Measurements from ENCODE around the gene ENAH.

DNA sequence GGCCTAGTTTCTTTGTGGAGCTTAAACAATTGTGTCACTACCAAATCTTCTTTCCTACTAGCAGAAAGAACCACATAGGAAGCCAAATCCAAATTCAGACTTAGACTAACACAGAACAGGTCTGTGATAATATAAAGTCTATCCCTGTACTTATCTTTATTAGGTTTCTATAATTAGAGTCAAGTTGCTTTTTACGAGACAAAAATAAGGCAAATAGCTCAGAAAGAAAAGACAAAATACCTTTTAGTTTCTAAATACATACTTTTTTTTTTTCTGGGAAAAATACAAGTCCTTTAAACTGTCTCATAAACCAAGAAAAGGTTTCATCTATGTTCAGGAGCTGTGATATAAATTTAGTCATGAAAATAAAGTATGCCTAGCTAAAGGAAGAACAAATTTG, 146.2 kb downstream of the ENAH start:
- TF ChIP-seq, protein P1, sequence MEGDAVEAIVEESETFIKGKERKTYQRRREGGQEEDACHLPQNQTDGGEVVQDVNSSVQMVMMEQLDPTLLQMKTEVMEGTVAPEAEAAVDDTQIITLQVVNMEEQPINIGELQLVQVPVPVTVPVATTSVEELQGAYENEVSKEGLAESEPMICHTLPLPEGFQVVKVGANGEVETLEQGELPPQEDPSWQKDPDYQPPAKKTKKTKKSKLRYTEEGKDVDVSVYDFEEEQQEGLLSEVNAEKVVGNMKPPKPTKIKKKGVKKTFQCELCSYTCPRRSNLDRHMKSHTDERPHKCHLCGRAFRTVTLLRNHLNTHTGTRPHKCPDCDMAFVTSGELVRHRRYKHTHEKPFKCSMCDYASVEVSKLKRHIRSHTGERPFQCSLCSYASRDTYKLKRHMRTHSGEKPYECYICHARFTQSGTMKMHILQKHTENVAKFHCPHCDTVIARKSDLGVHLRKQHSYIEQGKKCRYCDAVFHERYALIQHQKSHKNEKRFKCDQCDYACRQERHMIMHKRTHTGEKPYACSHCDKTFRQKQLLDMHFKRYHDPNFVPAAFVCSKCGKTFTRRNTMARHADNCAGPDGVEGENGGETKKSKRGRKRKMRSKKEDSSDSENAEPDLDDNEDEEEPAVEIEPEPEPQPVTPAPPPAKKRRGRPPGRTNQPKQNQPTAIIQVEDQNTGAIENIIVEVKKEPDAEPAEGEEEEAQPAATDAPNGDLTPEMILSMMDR (conservative IDR thresholded peaks at IDR 0.05; ENCODE audit: low read length) = no peak
- TF ChIP-seq EZH2phosphoT487 (IDR thresholded peaks at IDR 0.05; ENCODE audit: borderline replicate concordance) = no peak
